Measurements from ENCODE around the gene GSTT2.
"Not testable (repeated sequence)": the region's sequence is repeated elsewhere in the genome, so short reads cannot be mapped to it uniquely, and the experiment has no call there.

Gene GSTT2

DNA sequence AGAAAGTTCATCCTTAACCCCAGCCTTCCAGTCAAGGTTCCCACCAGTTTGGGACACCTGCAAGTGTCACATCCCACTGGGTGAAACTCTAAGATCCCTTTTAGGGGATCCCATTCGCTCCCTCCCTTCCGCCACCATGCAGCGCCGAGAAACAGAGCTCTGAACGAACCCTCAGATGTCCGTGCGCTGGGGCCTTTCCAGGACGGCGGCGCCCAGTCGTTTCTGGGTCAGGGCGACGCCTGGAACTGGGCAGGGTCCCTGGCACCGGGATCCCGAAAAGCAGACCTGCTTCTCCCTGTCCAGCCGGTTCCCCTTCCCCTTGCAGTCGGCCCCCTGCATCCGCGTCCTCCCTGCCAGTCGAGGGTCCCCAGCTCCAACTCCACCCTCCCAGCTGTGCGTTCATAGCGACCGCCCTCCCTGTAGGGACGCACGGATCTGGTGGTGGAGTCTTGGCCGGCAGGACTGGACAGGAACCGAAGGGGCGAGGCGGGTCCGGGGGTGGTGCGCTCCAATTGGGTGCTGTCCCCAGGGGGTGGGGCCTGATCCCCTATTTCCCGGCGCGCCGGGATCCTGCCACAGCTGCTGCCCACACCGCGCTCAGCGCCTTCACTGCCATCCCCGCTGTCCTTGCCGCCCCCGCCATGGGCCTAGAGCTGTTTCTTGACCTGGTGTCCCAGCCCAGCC is at the start of gene GSTT2:
Gene GSTT2, plus strand, starts transcription at position 578 of the 684 bp plus-strand sequence.
- H3K4me3 ChIP-seq (ENCODE audit: low read length); H3K27me3 ChIP-seq (replicated peaks; ENCODE audit: control insufficient read depth, insufficient read depth, low read length); H3K36me3 ChIP-seq (ENCODE audit: control insufficient read depth, insufficient read depth, low read length, severe bottlenecking); DNase-seq (ENCODE audit: low read depth); H3K9ac ChIP-seq (ENCODE audit: low read length); H3K4me1 ChIP-seq (ENCODE audit: control insufficient read depth, insufficient read depth, low read length); H3K9me3 ChIP-seq (ENCODE audit: control insufficient read depth, low read length): not testable (repeated sequence)

DNA sequence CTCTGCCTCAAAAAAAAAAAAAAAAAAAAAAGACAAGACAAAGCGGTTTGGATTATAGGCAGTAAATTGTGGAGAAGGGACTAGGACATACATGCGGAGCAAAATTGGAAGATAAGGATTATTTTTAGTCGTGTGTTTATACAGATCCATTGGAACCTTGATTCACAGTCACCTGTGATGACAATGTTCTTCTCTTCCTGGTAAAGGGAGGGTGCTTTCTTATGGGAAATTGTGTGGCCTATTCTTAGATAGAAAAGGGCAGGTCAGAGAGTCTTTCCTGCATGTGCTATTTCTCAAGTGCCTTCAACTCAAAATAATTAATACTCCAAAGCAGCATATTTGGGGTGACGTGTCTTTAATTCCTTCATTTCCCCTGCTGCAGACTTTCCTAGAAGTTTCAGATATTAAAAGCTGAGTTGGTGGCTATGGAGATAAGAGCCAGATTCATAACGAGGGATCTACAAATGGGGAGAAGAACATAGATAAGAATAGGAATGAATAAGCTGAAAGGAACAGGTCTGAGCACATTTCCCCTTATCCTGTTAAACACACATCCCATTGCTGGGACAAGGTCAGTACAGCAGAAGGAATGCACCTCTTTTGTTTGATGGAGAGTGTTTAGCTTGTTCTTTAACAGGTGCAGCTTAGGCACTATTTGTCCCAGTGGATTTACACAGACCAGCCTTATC is 41.5 kb upstream of the GSTT2 start:
- no peaks in the 10 kb centered on the region for H3K9me3 ChIP-seq (ENCODE audit: control insufficient read depth, low read length)
- H3K36me3 ChIP-seq (ENCODE audit: control insufficient read depth, insufficient read depth, low read length, severe bottlenecking), result no peaks in the 10 kb centered on the region
- no peak for DNase-seq (ENCODE audit: low read depth)

DNA sequence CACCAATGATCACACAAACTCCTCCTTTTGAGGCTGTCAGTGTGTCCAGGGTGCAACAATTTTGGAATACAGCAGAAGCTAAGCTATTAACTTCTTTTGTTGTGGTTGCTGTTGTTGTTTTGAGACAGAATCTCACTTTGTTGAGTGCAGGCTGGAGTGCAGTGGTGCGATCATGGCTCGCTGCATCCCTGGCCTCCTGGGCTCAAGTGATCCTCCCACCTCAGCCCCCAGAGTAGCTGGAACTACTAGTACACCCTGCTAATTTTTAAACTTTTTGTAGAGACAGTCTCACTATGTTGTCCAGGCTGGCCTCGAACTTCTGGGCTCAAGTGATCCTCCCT is 40.9 kb upstream of the GSTT2 start:
- no peak for DNase-seq (ENCODE audit: low read depth)
- H3K4me1 ChIP-seq (ENCODE audit: control insufficient read depth, insufficient read depth, low read length), result no peaks in the 10 kb centered on the region
- no peak overlapping the region for H3K9ac ChIP-seq (ENCODE audit: low read length)
- no peaks in the 10 kb centered on the region for H3K9me3 ChIP-seq (ENCODE audit: control insufficient read depth, low read length)
- H3K4me3 ChIP-seq (ENCODE audit: low read length), result no peak overlapping the region
- no peaks in the 10 kb centered on the region for H3K27me3 ChIP-seq (replicated peaks; ENCODE audit: control insufficient read depth, insufficient read depth, low read length)
- H3K36me3 ChIP-seq (ENCODE audit: control insufficient read depth, insufficient read depth, low read length, severe bottlenecking), result no peaks in the 10 kb centered on the region

More for the DNA sequence above, 41.5 kb upstream of the GSTT2 start:
- no peaks in the 10 kb centered on the region for H3K27me3 ChIP-seq (replicated peaks; ENCODE audit: control insufficient read depth, insufficient read depth, low read length)
- no peak overlapping the region for H3K4me3 ChIP-seq (ENCODE audit: low read length)
- H3K4me1 ChIP-seq (ENCODE audit: control insufficient read depth, insufficient read depth, low read length), result no peaks in the 10 kb centered on the region
- no peak overlapping the region for H3K9ac ChIP-seq (ENCODE audit: low read length)

DNA sequence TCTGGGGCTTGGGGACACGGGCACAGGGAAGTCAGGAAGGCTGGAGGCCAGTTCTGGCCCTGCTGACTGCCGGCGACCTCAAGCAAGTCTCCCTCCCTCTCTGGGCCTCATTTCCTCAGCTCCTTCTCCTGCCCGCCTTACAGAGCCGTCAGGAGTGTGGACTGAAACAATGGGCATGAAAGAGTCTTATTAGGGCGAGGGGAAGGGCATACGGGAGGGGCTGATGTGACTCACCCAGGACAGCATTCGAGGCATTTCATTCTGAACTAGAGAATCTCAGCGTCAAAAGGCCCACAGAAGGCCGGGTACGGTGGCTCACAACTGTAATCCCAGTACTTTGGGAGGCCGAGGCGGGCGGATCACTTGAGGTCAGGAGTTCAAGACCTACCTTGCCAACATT is 39.8 kb upstream of the GSTT2 start:
- H3K9me3 ChIP-seq (ENCODE audit: control insufficient read depth, low read length); H3K27me3 ChIP-seq (replicated peaks; ENCODE audit: control insufficient read depth, insufficient read depth, low read length); H3K4me1 ChIP-seq (ENCODE audit: control insufficient read depth, insufficient read depth, low read length); H3K36me3 ChIP-seq (ENCODE audit: control insufficient read depth, insufficient read depth, low read length, severe bottlenecking); H3K9ac ChIP-seq (ENCODE audit: low read length); DNase-seq (ENCODE audit: low read depth); H3K4me3 ChIP-seq (ENCODE audit: low read length): not testable (repeated sequence)

DNA sequence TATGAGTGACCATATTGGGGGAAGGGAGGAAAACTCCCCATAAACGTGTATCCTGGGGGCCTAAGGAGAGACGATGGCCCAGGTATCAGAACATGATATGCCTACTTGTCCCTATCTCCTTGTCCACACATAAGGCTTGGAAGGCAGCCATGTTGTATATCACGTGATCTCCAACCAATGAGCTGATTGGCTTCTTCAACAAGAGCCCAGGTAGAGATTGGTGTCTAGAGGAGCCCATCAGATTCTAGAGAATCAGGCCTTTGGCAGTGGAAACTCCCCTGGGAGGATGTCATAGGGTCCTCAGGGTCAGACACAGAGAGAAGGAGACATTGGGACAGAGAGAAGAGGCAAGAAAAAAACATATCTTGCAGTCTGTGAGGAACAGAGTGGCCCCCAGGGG is 32.5 kb upstream of the GSTT2 start:
- DNase-seq (ENCODE audit: low read depth); H3K27me3 ChIP-seq (replicated peaks; ENCODE audit: control insufficient read depth, insufficient read depth, low read length); H3K4me3 ChIP-seq (ENCODE audit: low read length); H3K9ac ChIP-seq (ENCODE audit: low read length); H3K9me3 ChIP-seq (ENCODE audit: control insufficient read depth, low read length); H3K36me3 ChIP-seq (ENCODE audit: control insufficient read depth, insufficient read depth, low read length, severe bottlenecking); H3K4me1 ChIP-seq (ENCODE audit: control insufficient read depth, insufficient read depth, low read length): not testable (repeated sequence)

DNA sequence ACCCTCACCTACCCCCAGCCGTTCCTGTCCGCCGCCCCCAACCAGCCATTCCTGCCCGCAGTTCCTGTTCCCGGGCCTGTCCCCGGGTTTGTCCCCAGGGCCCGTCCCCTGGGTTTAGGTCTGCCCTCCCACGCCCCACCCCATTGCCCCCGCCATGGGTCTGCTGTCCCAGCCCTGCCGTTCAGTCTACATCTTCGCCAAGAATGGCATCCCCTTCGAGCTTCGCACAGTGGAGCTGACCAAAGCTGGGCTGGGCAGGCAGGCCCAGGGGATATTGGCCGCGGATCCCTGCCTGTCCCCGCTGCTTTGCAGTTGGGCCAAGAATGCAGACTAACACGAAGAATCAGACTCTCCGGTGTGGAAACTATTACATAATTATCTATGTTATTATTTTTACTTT is 30.2 kb upstream of the GSTT2 start:
- H3K9me3 ChIP-seq (ENCODE audit: control insufficient read depth, low read length); H3K9ac ChIP-seq (ENCODE audit: low read length); H3K4me3 ChIP-seq (ENCODE audit: low read length); H3K27me3 ChIP-seq (replicated peaks; ENCODE audit: control insufficient read depth, insufficient read depth, low read length); DNase-seq (ENCODE audit: low read depth); H3K36me3 ChIP-seq (ENCODE audit: control insufficient read depth, insufficient read depth, low read length, severe bottlenecking); H3K4me1 ChIP-seq (ENCODE audit: control insufficient read depth, insufficient read depth, low read length): not testable (repeated sequence)

DNA sequence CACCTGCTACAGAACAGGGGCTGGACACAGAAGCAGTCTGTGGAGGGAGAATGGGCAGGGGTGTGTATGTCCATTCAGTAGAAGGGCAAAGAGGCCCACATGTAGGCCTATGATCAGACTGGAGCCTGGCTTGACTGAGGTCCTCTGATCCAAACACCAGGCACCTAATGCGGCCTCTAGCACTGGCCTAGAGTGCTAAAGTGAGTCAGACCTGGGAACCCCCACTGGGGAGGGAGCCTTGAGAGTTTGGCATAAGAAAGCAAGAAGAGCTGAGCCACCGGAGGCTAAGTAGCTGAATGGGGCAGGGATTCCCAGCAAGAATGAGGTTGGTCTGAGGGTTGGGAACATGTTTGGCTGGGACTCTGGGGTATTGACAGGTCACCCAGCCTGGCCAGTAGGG is 28.6 kb upstream of the GSTT2 start:
- H3K9ac ChIP-seq (ENCODE audit: low read length); H3K4me1 ChIP-seq (ENCODE audit: control insufficient read depth, insufficient read depth, low read length); H3K9me3 ChIP-seq (ENCODE audit: control insufficient read depth, low read length); H3K27me3 ChIP-seq (replicated peaks; ENCODE audit: control insufficient read depth, insufficient read depth, low read length); DNase-seq (ENCODE audit: low read depth); H3K4me3 ChIP-seq (ENCODE audit: low read length); H3K36me3 ChIP-seq (ENCODE audit: control insufficient read depth, insufficient read depth, low read length, severe bottlenecking): not testable (repeated sequence)

DNA sequence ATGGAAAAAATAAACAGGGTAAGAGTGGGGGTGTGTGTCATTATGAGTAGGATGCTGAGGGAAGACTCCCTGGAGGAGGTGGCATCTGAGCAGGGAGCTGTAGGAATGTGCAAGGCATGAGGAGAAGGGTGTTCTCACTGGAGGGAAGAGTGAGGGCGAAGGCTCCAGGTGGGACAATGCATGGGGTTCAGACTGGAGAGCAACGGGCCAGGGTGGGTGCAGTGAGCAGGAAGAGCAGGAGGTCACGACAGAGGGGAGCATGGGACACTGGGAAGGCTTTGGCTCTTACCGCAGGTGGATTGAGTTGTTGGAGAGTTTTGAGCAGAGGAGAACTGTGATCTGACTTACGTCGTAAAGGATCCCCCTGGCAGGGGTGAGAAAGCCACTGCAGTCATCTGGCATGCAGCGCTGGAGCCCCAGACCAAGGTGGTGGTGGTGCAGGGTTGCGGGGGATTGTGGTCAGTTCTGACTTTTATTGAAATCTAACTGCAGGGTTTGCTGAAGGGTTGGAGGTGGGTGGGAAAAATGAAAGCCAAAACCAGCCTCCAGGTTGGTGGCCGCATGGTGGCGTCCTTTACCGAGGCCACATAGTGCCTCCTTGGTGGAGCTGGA is 27.0 kb upstream of the GSTT2 start:
- not testable (repeated sequence) for H3K9ac ChIP-seq (ENCODE audit: low read length); H3K4me1 ChIP-seq (ENCODE audit: control insufficient read depth, insufficient read depth, low read length); DNase-seq (ENCODE audit: low read depth); H3K4me3 ChIP-seq (ENCODE audit: low read length); H3K9me3 ChIP-seq (ENCODE audit: control insufficient read depth, low read length); H3K27me3 ChIP-seq (replicated peaks; ENCODE audit: control insufficient read depth, insufficient read depth, low read length); H3K36me3 ChIP-seq (ENCODE audit: control insufficient read depth, insufficient read depth, low read length, severe bottlenecking)

DNA sequence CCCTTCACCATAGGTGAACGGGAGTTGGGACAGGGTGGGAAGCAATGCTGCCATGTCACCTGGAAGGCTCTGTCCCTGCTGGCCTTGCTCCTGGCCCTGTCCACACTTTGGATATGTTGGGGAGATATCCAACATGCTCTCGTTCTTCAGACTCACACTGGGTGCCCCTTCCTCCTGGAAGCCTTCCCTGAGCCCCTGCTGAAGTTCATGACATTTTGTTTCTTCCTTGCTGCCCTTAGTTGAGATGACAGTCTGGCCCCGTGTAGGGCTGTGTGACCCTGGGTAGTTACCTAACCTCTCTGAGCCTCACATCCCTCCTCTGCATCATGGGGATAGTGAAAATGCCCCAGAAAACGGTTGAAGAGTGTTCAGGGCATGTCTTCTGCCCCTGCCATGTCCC is 26.4 kb upstream of the GSTT2 start:
- not testable (repeated sequence) for H3K9me3 ChIP-seq (ENCODE audit: control insufficient read depth, low read length); H3K36me3 ChIP-seq (ENCODE audit: control insufficient read depth, insufficient read depth, low read length, severe bottlenecking); H3K27me3 ChIP-seq (replicated peaks; ENCODE audit: control insufficient read depth, insufficient read depth, low read length); DNase-seq (ENCODE audit: low read depth); H3K9ac ChIP-seq (ENCODE audit: low read length); H3K4me1 ChIP-seq (ENCODE audit: control insufficient read depth, insufficient read depth, low read length); H3K4me3 ChIP-seq (ENCODE audit: low read length)

DNA sequence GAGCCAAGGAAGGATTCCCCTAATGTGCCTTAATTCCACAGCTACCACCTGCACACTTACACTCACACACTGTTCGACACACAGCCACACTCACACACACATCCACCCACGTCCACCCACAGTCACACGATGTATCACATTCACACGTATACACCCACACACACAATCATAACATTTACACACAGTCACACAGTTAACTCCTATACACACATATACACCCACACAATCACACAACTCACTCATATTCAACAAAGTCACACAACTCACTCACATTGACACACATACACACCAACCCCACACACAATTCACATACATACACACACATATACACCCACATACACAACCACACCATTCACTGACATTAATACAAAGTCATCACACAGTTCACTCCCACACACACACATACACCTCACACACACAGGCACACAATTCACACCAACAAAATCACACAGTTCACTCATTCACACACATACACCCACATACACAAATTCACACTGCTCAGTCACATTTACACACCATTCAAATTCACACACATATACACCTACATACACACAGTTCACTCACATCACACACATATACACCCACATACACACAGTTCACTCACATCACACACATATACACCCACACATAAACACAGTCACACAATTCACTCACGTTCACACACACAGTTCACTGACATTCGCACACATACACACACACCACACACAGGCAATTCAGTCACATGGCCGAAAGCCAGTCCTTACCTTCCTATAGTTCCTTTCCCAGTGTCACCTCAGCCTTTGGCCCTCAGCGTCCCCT is 25.5 kb upstream of the GSTT2 start:
- not testable (repeated sequence) for DNase-seq (ENCODE audit: low read depth); H3K27me3 ChIP-seq (replicated peaks; ENCODE audit: control insufficient read depth, insufficient read depth, low read length); H3K4me1 ChIP-seq (ENCODE audit: control insufficient read depth, insufficient read depth, low read length); H3K4me3 ChIP-seq (ENCODE audit: low read length); H3K9ac ChIP-seq (ENCODE audit: low read length); H3K9me3 ChIP-seq (ENCODE audit: control insufficient read depth, low read length); H3K36me3 ChIP-seq (ENCODE audit: control insufficient read depth, insufficient read depth, low read length, severe bottlenecking)

DNA sequence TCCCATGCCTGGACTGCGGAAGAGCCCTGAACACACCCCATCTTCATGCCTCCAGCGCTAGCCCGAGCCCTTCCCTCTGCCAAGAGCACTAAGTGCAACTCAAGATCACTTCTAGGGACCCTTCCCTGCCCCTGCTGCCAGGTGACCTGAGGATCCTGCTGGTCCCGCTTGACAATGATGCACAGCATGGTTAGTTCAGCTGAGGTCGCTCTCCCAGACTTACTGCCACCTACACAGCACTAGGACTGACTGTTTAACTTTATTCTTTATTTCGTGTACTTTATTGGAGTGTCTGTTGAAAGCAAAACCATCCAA is 25.0 kb upstream of the GSTT2 start:
- H3K27me3 ChIP-seq (replicated peaks; ENCODE audit: control insufficient read depth, insufficient read depth, low read length); H3K4me3 ChIP-seq (ENCODE audit: low read length); H3K36me3 ChIP-seq (ENCODE audit: control insufficient read depth, insufficient read depth, low read length, severe bottlenecking); DNase-seq (ENCODE audit: low read depth); H3K9me3 ChIP-seq (ENCODE audit: control insufficient read depth, low read length); H3K4me1 ChIP-seq (ENCODE audit: control insufficient read depth, insufficient read depth, low read length); H3K9ac ChIP-seq (ENCODE audit: low read length): not testable (repeated sequence)
